ENCODE results near the gene ZNF485.
"Not testable (repeated sequence)": the region's sequence is repeated elsewhere in the genome, so short reads cannot be mapped to it uniquely, and the experiment has no call there.

ZNF485 gene

DNA sequence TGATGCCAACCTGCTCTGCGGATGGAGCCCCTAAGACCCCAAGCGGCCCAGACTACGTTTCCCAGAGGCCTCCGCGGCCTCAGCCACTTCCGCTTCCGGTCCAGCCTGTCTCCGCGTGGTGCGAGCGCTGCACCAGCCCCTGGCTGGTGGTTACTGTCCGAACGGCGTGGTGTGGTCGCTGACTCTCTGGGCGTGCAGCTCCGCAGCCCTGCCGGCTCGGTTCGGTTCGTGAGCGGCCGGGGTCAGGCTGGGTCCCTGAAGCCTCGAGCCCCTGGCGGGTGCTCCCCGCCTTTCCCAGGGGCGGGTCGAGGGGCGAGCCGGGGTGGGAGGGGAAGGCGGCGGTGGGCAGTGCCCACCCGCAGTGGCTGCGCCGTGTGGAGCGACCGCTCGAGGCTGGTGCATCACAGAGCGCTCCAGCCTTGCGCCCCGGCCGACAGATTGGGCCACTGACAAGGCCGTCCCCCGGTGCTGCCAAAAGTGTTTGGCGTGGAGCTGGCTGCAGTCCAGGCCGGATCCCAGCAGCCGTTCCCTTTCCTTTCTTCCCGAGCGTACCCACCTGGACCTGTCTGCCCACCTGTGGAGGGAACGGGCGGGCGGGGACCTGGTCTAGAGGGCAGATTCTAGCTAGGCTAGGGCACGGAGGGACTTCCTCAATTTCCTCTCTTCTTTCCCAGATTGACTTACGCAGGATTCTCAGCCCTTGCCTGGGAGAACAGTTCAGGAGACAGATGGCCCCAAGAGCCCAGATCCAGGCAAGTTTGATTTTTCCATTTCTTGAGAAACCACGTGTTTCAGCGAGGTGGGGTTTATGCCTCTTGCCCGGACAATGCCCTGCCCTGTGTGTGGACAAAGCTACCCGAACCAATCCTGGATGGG lies at the start of gene ZNF485:
ZNF485 (plus strand) TSS at position 116 of the 876 bp plus-strand sequence; CDS start at position 729, 613 bp downstream.
- peak; percentile 54 to 68 (median 67) for DNase-seq

DNA sequence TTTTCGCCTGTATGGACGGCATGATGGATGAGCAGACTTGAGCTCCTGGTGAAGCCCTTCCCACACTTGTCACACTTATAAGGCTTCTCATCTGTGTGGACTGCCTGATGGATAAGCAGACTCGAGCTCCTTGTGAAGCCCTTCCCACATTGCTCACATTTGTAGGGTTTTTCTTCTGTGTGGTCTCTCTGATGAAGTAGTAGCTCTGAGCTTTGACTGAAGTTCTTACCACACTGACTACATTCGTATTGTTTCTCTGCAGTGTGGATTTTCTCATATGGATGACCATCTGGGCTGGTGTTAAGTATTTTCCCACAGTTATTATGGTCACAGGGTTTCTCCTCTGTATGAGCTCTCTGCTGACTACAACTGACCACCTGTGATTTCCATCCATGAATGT lies 49.0 kb upstream of the ZNF485 start:
- no peak for DNase-seq

DNA sequence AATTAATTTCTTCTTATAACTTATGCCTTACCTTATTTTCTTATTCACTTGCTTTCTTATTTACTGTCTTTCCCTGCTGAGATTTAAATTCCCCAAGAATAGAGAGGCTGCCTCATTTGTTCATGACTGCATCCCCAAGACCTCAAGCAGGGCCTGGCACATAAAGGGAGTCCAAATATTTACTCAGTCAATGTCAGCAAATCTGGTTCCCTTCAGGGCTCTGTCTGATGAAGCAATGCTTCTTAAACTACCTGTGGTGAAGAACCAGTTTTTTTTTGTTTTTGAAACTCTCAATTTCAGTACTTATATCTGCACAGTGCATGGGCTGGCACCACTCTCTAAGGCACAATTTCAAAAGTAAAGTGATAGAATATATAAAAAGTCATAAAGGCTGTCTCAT lies 36.6 kb upstream of the ZNF485 start:
- DNase-seq: peak in 1 of 3 experiments; percentile 22

DNA sequence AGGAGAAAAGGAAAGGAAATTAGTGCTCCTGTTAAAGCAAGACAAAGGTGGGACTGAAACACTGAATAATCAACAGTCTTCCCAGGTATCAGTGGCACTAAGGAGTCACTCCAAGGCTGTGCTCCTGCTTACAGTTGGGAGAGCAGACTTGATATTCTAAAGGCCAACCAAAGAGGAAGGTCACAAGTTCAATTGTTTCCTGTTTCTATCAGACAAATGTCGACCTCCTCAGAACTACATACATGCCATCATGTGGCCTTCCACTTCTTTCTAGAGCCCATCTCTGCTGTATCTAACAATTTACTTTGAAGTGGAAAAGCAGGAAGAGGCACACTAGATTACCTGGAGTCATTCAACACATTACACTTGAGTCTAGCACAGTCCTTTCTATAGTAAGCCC lies 35.3 kb upstream of the ZNF485 start:
- no peak for DNase-seq

DNA sequence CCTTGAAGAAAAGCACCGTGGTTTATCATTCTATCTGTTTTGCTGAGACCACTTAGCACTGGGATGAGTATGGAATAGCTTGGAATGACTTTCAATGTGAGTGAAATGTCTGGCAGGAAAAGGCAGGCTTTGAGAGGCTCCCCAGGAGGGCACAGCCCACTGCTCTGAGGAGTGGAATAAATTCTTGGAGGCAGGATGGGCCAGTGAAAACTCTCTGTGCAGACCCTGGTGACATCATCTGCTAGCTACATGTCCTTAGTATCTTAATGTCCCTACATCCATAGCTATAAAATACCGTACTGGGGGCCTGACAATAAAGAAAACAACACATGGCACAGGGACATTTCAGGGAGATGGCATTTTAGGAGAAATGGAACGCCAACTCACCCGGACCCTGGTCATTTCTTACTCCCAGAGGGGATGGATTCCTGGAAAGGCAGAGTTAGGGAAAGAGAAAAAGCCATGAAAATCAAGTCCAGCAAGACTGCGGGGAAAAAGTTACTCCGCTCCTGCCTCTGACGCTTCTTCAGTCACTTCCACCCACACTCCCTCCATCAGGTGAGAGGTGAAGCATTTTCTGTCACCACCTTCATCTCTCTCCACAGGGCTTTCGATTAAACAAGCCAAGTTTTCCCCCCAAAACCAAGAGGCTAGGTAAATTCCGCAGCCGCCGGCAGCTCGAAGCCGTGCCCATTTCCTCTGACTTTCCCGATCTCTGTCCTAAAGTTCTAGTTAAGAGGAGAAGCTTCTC lies 32.8 kb upstream of the ZNF485 start:
- DNase-seq: no peak

DNA sequence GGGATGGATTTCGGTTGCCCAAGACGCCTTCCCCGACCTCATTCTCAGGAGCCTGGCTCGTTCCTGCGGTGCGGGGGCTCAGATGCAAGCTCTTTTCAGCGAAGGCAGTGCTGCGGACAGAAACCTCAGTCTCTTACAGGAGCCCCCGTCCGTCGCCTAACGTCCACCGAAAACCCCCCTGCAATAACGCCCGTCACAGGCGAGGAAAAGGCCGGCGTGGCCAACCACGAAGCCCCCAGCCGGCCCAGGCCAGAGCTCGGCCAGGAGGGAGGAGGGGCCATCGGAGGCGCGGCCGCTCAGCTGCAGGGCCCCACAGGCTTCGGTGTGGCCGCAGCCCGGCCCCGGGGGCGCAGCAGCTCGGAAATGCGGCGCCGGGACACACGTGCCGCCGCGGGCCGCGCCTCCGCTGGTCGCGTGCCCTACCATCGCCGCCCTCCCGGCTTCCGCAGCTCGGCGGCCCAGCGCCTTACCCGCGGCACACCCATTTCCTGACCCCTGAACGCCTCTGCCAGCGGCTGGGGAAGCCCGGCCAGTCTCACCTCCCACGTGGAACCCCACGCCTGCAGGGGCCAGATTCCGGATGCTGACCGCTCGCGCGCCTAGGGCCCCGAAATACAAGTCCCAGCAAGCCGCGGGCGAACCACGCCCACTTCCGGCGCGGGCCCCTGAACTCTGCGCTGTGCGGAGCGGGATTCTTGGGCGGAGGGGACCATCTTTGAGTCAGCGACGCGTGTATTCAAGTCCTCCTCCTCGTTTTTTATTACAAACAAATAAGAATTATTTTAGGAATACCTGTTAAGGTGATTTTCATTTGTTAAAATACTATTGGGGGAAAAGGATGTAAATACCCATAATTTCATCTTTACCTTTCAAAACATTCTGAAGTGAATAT lies 32.0 kb upstream of the ZNF485 start, which contains the start of gene ZNF239:
ZNF239 (minus strand) TSS at position 616 of the 892 bp plus-strand sequence. CDS start 16,537 bp downstream, outside the sequence.
- peak; percentile 77 to 87 (median 84) for DNase-seq

DNA sequence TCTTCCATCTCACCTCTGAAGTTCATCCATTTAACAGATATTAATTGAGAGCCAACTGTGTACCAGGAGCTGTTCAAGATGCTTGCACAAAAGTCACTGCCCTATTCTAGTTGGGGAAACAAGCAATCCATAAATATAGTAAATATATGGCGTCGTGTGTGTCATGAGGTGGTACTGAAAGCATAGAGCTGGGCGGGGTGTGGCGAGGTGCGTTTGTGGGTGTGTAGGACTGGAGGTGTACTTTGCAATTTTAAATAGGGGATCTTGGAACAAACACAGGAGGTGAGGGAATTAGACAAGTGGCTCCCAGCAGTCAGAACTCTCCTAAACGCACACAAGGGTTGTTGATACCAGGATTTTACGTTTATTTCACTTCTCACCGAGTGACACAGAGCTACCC lies 31.3 kb upstream of the ZNF485 start:
- DNase-seq: no peak

DNA sequence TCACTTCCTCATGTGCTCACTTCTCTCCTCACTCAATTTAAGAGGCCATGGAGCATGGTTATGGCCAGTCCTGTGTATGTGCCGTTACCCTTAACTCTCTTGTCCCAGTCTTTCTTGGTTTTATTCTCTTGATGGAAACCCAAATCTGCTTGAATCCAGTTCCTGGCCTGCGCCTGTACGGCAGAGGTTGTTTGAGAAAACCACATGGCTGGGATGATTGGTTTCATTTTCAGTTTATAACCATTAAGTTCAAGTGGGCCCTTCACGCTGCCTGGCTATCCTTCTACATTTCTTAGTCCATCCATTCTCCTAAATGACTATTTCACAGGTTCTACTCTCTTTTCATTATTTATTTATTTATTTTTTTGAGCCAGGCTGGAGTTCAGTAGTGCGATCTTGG lies 30.2 kb upstream of the ZNF485 start:
- DNase-seq: no peak

DNA sequence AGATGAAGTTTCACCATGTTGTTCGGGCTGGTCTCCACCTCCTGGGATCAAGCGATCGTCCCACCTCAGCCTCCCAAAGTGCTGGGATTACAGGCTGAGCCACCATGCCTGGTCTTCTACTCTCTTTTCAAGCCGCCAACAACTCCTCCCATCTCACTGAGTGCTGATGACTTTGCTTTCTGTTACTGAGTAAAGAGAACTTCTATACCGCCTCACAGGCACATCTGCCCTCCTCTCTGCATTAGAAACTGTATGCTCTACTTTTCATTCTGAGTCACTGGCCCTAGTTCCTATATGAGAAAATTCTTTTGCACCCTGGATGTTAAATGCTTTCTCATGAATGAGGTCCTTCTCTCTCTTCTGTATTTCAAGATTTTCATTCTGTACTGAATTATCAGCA lies 29.7 kb upstream of the ZNF485 start:
- no peak for DNase-seq

DNA sequence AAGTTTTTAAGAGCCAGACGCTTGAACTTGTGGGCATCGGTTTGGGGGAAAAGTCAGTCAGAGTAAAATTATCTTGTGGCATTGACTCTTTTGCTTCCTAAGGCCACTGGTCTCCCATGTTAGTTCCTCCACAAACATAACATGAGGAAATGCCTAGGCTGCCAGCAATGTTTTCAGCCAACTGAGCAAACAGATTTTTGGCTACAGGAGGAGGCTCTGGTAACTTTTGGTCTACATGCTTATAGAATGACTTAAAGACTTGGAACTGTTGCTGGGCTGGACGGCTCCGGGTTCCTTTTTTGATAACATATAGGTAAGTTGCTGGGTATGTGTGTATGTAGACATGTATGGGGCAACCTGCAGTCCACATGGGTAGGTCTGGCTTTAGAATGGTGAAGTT lies 22.2 kb upstream of the ZNF485 start:
- no peak for DNase-seq

DNA sequence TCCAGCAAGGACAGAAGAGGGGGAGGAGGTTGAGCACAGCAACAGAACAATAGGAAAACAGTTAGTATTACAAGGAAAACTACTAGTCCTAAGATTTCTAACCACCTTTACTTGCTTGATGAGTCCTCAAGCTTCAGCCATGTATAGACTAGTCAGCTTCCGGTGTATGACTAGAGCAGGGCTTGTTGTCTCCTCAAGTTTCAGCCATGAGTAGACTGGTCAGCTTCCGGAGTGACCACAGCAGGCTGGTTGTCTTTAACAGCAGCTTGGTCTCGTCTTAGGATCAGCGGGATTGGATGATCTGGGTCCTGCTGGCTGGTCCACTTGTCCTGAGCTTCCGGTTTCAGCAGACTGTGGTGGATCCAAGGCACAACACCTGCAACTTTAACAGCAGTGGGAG lies 21.2 kb upstream of the ZNF485 start:
- no peak for DNase-seq

DNA sequence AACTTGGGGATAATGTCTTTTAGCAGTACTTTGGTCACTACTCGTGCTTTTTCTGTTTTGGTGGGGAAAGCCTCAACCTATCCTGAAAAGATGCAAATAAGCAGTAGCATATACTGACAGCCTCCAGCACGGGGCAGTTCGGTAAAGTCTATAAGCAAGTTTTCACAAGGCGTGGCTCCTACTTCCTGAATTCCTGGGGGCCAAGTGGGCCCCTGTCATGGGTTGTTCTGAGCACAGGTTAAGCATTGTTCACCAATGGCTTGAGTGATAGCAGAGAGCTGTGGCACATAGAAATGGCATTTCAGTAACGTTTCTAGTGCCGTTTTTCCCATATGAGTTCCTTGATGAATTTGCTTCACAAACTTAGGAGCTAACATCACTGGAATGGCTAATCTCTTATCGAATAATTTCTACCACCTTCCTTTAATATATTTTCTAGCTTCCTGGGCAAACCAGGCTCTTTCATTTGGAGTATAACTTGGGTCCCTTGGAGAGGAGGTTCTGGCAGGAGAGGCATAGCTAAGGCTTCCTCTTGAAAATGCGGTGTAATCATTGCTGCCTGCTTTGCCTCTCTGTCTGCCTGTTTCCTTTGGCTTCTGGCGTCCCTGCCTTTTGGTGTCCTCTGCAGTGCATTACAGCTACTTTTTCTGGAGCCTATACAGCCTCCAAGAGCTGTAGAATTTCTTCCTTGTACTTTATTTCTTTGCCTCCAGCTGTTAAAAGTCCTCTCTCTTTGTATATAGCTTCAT lies 20.1 kb upstream of the ZNF485 start:
- DNase-seq: no peak

DNA sequence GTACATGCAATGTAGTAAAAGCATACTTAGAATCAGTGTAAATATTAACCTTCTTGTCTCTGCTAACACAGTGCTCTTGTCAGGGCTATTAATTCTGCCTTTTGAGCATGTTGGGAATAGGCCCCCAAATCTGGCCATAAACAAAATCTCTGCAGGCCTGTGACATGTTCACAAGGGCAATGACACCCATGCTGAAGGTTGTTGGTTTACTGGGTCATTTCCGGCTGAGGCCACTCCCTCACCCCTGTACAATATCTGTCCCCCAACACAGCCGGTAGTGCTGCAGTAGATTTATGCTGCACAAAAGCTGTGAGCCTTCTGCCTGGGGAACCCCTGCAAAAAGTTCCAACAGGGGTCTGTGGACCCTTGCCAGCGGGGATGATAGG lies 19.5 kb upstream of the ZNF485 start:
- not testable (repeated sequence) for DNase-seq

DNA sequence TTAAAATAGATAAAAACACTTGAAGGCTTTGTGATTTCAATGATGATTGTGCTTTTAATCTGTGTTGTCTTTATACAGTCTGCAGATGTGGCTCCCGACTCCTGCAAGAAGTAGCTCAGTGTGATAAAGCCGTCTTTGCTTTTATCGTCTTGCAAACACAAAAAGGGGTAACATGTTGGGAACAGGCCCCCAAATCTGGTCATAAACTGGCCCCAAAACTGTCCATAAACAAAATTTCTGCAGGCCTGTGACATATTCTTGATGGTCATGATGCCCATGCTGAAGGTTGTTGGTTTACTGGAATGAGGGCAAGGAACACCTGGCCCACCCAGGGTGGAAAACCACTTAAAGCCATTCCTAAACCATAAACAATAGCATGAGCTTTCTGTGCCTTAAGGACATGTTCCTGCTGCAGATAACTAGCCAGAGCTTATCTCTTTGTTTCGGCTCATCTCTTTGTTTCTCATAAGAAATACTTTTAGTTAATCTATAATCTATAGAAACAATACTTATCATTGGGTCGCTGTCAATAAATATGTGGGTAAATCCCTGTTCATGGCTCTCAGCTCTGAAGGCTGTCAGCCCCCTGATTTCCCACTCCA lies 14.8 kb upstream of the ZNF485 start:
- DNase-seq: no peak

DNA sequence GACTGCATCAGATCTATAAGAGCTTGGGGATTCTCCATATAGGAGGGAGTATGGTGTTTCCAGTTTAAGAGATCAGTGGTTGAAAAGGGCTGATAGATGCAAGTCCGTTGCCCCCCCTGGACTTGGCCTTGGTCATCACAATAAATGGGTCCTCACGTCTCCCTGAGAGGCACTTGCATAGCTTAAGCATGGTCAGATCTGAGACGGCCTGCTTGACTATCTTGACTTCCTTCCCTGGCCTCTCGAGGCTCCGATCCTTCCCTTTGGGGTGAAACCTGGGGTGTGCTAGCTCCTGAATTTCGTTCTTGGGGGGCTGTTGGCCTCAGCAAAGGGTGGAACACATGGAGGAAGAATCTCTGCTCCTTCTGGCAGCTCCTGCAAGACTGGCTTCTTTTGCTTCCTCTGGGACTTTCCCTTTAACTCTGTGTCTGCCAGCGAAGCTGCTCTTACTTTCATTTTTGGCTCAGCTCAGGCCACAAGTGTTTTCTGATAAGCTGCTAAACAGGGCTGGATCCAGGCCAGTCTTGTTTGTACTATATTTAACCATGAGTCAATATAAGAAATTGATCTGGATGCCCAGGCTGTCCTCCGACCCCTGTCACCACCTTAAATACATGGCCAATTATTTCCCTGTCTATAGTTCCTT lies 11.2 kb upstream of the ZNF485 start:
- DNase-seq: no peak

DNA sequence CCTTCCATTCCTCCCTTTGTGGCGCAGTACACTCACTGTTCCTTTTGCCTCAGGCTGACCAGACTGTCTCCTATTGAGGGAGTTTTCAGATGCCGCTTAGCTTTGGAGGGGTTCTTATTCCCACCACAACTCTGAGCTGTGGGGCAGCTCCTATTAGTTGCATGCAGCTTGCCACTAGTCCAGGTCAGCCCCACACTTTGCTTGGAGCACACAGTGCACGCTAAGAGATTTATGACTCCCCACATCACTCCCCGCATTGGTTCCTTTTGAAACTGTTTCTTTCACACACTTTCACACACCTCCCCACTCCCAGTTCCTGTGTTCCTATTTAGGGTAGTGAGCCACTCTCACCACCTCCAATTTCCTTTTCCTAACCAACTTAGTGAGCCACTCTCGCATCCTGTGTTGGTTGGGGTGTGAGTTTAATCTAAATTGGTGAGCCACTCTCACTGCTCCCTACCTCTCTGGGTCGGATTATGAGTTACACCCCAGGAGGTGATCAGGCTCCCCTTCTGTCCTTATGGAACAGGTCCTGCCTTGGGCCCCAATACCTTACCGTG lies 10.4 kb upstream of the ZNF485 start:
- no peak for DNase-seq

DNA sequence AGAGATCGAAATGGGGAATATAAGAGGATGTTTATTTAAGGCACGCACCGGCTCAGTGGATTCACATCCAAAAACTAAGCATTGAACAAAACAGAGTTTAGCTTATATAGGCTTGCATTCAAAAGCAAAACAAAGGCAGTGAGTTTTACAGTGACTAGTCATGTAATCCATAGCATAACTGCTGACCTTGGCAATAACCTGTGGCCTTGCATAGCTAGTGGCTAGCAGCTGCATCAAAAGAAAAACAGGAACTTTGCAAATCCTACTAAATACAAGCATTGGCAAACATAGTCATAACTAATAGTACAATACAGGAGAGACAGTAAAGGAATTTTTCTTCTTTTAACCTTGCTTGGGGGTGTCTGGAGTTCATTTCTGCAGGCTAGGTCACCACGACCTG lies 9.7 kb upstream of the ZNF485 start:
- no peak for DNase-seq

DNA sequence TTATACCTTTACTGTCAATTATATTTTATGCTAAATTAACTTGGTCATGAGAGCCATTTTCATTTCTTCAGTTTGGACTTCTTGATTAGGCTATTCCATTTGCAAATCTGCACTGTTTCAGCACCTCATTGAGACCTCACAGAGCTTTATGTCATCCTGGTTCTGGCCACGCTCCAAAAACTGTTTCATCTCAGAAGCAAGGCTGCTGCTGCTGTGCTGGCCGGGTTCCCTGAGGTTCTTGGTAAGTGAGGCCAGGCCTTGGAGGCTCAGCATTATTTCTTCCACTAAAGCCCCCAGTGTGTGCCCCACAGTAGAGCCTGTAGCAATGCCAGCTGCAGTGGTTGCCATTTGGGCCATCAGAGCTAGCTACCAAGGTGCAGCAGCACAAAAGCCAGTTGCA lies 7.8 kb upstream of the ZNF485 start:
- DNase-seq: no peak

DNA sequence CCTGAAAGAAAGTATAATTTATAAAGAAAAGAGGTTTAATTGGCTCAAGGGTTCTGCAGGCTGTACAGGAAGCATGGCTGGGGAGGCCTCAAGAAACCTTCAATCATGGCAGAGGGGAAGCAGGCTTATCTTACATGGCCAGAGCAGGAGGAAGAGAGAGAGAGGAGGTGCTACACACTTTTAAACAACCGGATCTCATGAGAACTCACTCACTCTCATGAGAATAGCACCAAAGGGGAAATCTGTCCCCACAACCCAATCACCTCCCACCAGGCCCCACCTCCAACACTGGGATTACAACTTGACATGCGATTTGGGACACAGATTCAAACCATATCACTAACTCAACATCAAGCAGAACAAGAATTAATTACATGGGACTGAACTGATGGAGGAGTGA lies 6.9 kb upstream of the ZNF485 start:
- no peak for DNase-seq

DNA sequence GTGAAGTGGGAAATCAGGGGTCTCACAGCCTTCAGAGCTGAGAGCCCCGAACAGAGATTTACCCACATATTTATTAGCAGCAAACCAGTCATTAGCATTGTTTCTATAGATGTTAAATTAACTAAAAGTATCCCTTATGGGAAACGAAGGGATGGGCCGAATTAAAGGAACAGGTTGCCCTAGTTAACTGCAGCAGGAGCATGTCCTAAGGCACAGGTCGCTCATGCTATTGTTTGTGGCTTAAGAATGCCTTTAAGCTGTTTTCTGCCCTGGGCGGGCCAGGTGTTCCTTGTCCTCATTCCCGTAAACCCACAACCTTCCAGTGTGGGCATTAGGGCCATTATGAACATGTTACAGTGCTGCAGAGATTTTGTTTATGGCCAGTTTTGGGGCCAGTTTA lies 4.7 kb upstream of the ZNF485 start:
- not testable (repeated sequence) for DNase-seq

DNA sequence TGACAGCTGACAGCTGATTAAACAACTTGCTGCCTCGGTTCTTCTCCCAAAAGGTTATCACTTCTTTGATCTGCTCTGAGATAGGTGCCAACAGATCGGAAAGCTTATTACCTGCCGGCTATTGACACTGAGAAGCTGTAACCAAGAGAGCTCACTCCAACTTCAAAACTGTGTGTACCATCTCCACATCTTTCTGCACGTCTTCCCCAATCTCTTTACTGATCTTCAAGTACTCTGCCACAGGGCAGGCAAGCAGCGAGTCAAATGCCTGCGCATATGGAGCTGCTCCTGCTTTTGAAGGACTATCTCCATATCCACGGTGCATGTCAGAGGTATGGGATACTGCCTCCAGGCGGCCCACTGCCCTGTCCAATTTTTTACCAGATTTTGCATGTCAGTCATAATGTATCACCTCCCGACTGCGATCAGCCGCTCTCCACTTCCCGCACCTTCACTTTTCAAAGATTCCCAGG lies 352 bp upstream of the ZNF485 start:
- DNase-seq: no peak

Measured in NCI-H1417 (cell line).